NCI-H2227 (cell line): ENCODE results near the gene CNTNAP3B.
"Not testable (repeated sequence)": the region's sequence is repeated elsewhere in the genome, so short reads cannot be mapped to it uniquely, and the experiment has no call there.

Experiments
- DNase-seq: peaks from one replicate; lab custom pipeline; 2025; ENCODE audit not compliant: unreplicated experiment; lab: John Stamatoyannopoulos, UW

The CNTNAP3B gene

GRCh38 chr9:41977965-41978600 is 151.1 kb downstream of the CNTNAP3B start:
- not testable (repeated sequence) for DNase-seq

GRCh38 chr9:41974906-41975305 is 154.3 kb downstream of the CNTNAP3B start:
- DNase-seq = not testable (repeated sequence)

- DNase-seq = not testable (repeated sequence)
These were observed 176.2 kb downstream of the CNTNAP3B start for GRCh38 chr9:41953007-41953406.

GRCh38 chr9:41941738-41942137 is 187.5 kb downstream of the CNTNAP3B start:
- not testable (repeated sequence) for DNase-seq

- DNase-seq = not testable (repeated sequence)
These were observed 191.1 kb downstream of the CNTNAP3B start for GRCh38 chr9:41938143-41938542.

- not testable (repeated sequence) for DNase-seq
These were observed 193.5 kb downstream of the CNTNAP3B start for GRCh38 chr9:41935727-41936126.

GRCh38 chr9:41929172-41929571 is 200.1 kb downstream of the CNTNAP3B start:
- not testable (repeated sequence) for DNase-seq

- DNase-seq = not testable (repeated sequence)
These were observed 211.9 kb downstream of the CNTNAP3B start for GRCh38 chr9:41917374-41917773.

GRCh38 chr9:41905488-41905887 is 223.7 kb downstream of the CNTNAP3B start:
- DNase-seq = not testable (repeated sequence)

GRCh38 chr9:41902762-41903161 is 226.5 kb downstream of the CNTNAP3B start:
- not testable (repeated sequence) for DNase-seq

GRCh38 chr9:41898720-41899343 is 230.4 kb downstream of the CNTNAP3B start:
- DNase-seq = not testable (repeated sequence)

- DNase-seq = not testable (repeated sequence)
These were observed 254.7 kb downstream of the CNTNAP3B start for GRCh38 chr9:41874557-41874956.

- not testable (repeated sequence) for DNase-seq
These were observed 273.8 kb downstream of the CNTNAP3B start for GRCh38 chr9:41855422-41855821.

GRCh38 chr9:41851848-41852740 is 277.1 kb downstream of the CNTNAP3B start:
- not testable (repeated sequence) for DNase-seq

GRCh38 chr9:41847829-41848228 is 281.4 kb downstream of the CNTNAP3B start:
- not testable (repeated sequence) for DNase-seq
